ENCODE measurements around the gene ALDH1A2. TPM values are rescaled to one million over a fixed set of nuclear protein-coding genes. Genes with fewer than 3 reads are reported as not detected.

The ALDH1A2 gene
- total and polyA plus RNA-seq, 9 donors = 10.3 to 120 (median 45.0) TPM

DNA sequence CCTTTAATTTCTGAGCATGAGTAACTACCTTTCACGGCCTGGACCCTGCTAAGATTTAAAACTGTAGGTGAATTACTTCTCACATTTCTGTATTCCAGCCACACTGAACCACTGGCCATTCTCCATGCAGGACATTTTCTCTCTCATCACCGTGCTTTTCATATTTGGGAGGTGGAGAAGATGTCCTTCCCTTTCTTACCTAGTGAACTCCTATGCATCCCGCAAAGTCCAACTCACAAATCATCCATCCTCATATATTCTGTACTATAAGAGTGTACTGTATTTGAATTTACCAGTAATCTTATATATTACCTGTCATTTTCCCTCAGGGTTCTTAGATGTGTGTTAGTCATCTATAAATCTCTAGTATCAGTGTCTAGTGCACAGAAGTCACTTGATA is 139.9 kb downstream of the ALDH1A2 start:
- intact Hi-C loops (cut with DNase I) = no loop called here

DNA sequence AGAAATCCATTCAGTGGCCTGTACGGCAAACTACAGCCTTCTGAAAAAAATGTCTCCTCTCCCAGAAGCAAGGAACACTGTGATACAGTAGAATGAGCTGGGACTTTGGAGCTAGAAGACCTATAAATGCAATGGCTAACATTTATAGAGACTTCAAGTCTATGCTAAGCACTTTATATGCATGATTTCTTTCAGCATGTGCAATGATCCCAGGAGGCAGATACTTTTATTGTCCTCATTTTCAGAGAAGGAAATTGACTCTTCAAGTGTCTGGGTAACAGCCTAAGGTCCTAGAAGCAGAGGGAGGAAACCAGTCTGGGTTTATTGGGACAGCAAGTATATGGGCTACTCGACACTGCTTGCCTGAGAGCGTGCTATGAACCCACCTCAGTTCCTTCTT is 140.9 kb downstream of the ALDH1A2 start:
- TF ChIP-seq, protein P1, sequence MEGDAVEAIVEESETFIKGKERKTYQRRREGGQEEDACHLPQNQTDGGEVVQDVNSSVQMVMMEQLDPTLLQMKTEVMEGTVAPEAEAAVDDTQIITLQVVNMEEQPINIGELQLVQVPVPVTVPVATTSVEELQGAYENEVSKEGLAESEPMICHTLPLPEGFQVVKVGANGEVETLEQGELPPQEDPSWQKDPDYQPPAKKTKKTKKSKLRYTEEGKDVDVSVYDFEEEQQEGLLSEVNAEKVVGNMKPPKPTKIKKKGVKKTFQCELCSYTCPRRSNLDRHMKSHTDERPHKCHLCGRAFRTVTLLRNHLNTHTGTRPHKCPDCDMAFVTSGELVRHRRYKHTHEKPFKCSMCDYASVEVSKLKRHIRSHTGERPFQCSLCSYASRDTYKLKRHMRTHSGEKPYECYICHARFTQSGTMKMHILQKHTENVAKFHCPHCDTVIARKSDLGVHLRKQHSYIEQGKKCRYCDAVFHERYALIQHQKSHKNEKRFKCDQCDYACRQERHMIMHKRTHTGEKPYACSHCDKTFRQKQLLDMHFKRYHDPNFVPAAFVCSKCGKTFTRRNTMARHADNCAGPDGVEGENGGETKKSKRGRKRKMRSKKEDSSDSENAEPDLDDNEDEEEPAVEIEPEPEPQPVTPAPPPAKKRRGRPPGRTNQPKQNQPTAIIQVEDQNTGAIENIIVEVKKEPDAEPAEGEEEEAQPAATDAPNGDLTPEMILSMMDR (IDR thresholded peaks at IDR 0.05) = no peak
- no peak for TF ChIP-seq EP300 (IDR thresholded peaks at IDR 0.05)
- no peak for TF ChIP-seq POLR2A (IDR thresholded peaks at IDR 0.05)
- WGBS, 3 donors = 79 to 90% (median 82%) methylated on average over 3 of the region's 3 CpGs
- H3K4me1 ChIP-seq (ENCODE audit: insufficient read depth) = peaks cover 12% of the 10 kb centered on the region
- H3K4me3 ChIP-seq = no peak overlapping the region
- no peak overlapping the region for H3K27ac ChIP-seq
- no peaks in the 10 kb centered on the region for H3K27me3 ChIP-seq
- no peak for DNase-seq
- no peaks in the 10 kb centered on the region for H3K36me3 ChIP-seq
- H3K9me3 ChIP-seq = no peaks in the 10 kb centered on the region
- intact Hi-C loops (cut with DNase I) = no loop called here

More for the DNA sequence above, 139.9 kb downstream of the ALDH1A2 start:
- Histone ChIP-seq H3K9me3 (no peaks in the 10 kb centered on the region), H3K27ac (no peak overlapping the region), H3K4me1 (ENCODE audit: insufficient read depth) (peaks cover 12% of the 10 kb centered on the region), H3K27me3 (no peaks in the 10 kb centered on the region), H3K36me3 (no peaks in the 10 kb centered on the region), H3K4me3 (no peak overlapping the region)
- WGBS, 3 donors = 97 to 98% (median 98%) methylated on average over 3 of the region's 3 CpGs
- no peak for DNase-seq
- TF ChIP-seq, protein P1 (IDR thresholded peaks at IDR 0.05) = no peak
- TF ChIP-seq POLR2A (IDR thresholded peaks at IDR 0.05) = no peak
- TF ChIP-seq EP300 (IDR thresholded peaks at IDR 0.05) = no peak

DNA sequence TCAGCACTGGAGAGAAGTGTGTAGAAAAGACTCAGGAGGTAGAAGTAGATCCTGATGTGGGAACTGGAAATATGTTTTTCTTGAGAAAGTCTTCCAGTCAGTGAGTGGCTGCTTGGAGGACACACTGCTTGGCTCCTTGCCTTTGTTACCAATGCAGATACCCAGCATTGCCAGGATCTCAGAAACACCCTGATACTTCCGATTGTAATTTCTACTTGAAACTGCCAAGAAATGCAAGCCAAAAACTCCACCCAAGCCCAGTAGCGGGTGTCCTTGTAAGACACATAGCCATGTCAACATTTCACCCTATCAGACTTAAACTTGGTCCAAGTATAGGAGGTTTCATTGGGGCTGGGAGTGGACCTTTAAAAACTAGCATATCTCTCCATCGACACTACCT is 141.8 kb downstream of the ALDH1A2 start:
- Histone ChIP-seq H3K4me3 (no peak overlapping the region), H3K9me3 (no peaks in the 10 kb centered on the region), H3K4me1 (ENCODE audit: insufficient read depth) (peaks cover 12% of the 10 kb centered on the region), H3K36me3 (no peaks in the 10 kb centered on the region), H3K27me3 (no peaks in the 10 kb centered on the region), H3K27ac (peak overlapping the region in 1 of 2 donors; percentile 8)
- 29 to 39% (median 30%) methylated on average over 3 of the region's 3 CpGs for WGBS, 3 donors
- no peak for DNase-seq
- intact Hi-C loops (cut with DNase I) = no loop called here
- TF ChIP-seq POLR2A (IDR thresholded peaks at IDR 0.05) (no peak), EP300 (IDR thresholded peaks at IDR 0.05) (no peak)
- TF ChIP-seq, protein P1 (IDR thresholded peaks at IDR 0.05) = no peak

DNA sequence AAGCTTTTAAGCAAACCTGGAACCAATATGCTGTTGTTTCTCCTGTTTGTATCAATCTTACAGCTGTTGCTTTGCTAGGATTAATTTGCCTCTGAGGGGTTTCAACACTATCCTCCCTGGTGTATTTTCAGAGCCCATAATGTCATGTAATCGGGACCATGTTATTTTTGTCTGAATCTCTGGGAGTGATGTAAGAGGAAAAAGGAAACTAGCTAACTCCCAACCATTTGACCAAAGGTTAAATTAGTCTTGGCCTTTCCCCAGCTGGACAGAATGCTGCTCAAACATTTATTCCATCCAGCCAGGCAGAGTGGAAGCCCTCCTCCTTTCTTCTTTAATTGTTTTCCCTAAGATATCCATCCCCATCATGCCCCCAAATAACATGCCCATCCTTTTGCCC is 142.2 kb downstream of the ALDH1A2 start:
- intact Hi-C loops (cut with DNase I) = no loop called here
- Histone ChIP-seq H3K4me1 (ENCODE audit: insufficient read depth) (peaks cover 12% of the 10 kb centered on the region), H3K9me3 (no peaks in the 10 kb centered on the region), H3K27me3 (no peaks in the 10 kb centered on the region), H3K27ac (peak overlapping the region in 1 of 2 donors; percentile 36), H3K36me3 (no peaks in the 10 kb centered on the region), H3K4me3 (no peak overlapping the region)
- WGBS, 3 donors = 0 to 5% (median 0%) methylated on average over 1 of the region's 1 CpG
- peak in 1 of 5 donors; percentile 29 for DNase-seq
- TF ChIP-seq POLR2A (IDR thresholded peaks at IDR 0.05) (no peak), EP300 (IDR thresholded peaks at IDR 0.05) (no peak)
- TF ChIP-seq, protein P1 (IDR thresholded peaks at IDR 0.05) = no peak
